AG08395 (cell line): ENCODE measurements around the gene LIPN.

Experiments
- DNase-seq: peaks from one replicate; pipeline ENCODE4 v3.0.0; 2012; ENCODE audit warnings: mixed read lengths, low spot score

LIPN gene

GRCh38 chr10:88828310-88828709 lies 68.5 kb downstream of the LIPN start:
- no peak for DNase-seq
